Lower lobe of right lung (tissue), 2 donors: ENCODE measurements around the gene KLRC4. TPM values are rescaled to one million over a fixed set of nuclear protein-coding genes. Genes with fewer than 3 reads are reported as not detected.
"Not testable (repeated sequence)": the region's sequence is repeated elsewhere in the genome, so short reads cannot be mapped to it uniquely, and the experiment has no call there.

Experiments used
- ATAC-seq, 2 donors: fragments of 200-7000 bp; cut with Tn5 transposase; one replicate each; pipeline ENCODE4 v1.9.1; 2020 to 2022; ENCODE audit warnings: mild to moderate bottlenecking in 2 of 2, moderate library complexity in 2 of 2
- DNase-seq: peaks from one replicate; pipeline ENCODE4 v3.0.0-alpha.2; 2020
- H3K27ac ChIP-seq: fragments of 200-600 bp; one replicate; pipeline ENCODE4 v1.8.0; 2022
- H3K27me3 ChIP-seq: fragments of 200-600 bp; one replicate; pipeline ENCODE4 v1.8.0; 2022; ENCODE audit warnings: low read depth
- H3K36me3 ChIP-seq: fragments of 200-600 bp; one replicate; pipeline ENCODE4 v1.8.0; 2022; ENCODE audit warnings: mild to moderate bottlenecking
- H3K4me1 ChIP-seq: fragments of 200-600 bp; one replicate; pipeline ENCODE4 v1.8.0; 2022
- H3K4me3 ChIP-seq: fragments of 200-600 bp; one replicate; pipeline ENCODE4 v1.8.0; 2022; ENCODE audit warnings: mild to moderate bottlenecking
- H3K9me3 ChIP-seq: fragments of 200-600 bp; one replicate; pipeline ENCODE4 v1.8.0; 2022
- CTCF ChIP-seq: fragments of 200-600 bp; IDR thresholded peaks from one replicate; pipeline ENCODE4 v1.8.0; 2022; ENCODE audit warnings: antibody characterized with exemption, mild to moderate bottlenecking
- intact Hi-C: fragments of 100-400 bp; cut with DNase I; formaldehyde crosslinking; loops from one replicate; pipeline ENCODE4 v1.11.0; 2022
- total RNA-seq: library from RNA; stranded (reverse); fragmentation: NEBNext Ultra II Directional; extraction: Animal tissue kit (Norgen Biotek cat#: 25700); gene quantifications from one replicate; pipeline ENCODE4 v1.2.1, GENCODE V29; 2021
- donor health status: DM: no; HTN: yes; CAD: no; lungs with severe emphysema.

KLRC4 gene
- total RNA-seq, 1 donor from 2014 or later = not detected

- ATAC-seq (no peak), DNase-seq (no peak)
- H3K36me3 ChIP-seq = no peaks in the 10 kb centered on the region
- no peak within 1 kb of the TSS for H3K27ac ChIP-seq
- intact Hi-C loops = no loop called here
- TF ChIP-seq CTCF = no peak
- H3K4me1 ChIP-seq = no peaks in the 10 kb centered on the region
- H3K4me3 ChIP-seq = no peak within 1 kb of the TSS
- H3K9me3 ChIP-seq = no peaks in the 10 kb centered on the region
- H3K27me3 ChIP-seq = no peaks in the 10 kb centered on the region
Observed at GRCh38 chr12:10389904-10390303, 19.7 kb downstream of the KLRC4 start, which contains the start of gene KLRK1. Gene KLRK1 (minus strand): TSS chr12:10390041. CDS start chr12:10388810, 1,231 bp downstream.

GRCh38 chr12:10388624-10389413 is 20.7 kb downstream of the KLRC4 start:
- ATAC-seq (no peak), DNase-seq (no peak)
- Histone ChIP-seq H3K27ac (no peak overlapping the region), H3K4me3 (no peak overlapping the region), H3K4me1 (no peaks in the 10 kb centered on the region), H3K36me3 (no peaks in the 10 kb centered on the region), H3K27me3 (no peaks in the 10 kb centered on the region), H3K9me3 (no peaks in the 10 kb centered on the region)
- intact Hi-C loops = no loop called here
- no peak for TF ChIP-seq CTCF

- ATAC-seq, H3K4me1 ChIP-seq, H3K9me3 ChIP-seq, H3K4me3 ChIP-seq, DNase-seq, H3K27me3 ChIP-seq, intact Hi-C loops, H3K36me3 ChIP-seq, H3K27ac ChIP-seq: not testable (repeated sequence)
Observed at GRCh38 chr12:10387498-10387897, 22.1 kb downstream of the KLRC4 start.

GRCh38 chr12:10386857-10387256 is 22.7 kb downstream of the KLRC4 start:
- DNase-seq (no peak), ATAC-seq (no peak)
- H3K4me1 ChIP-seq = no peaks in the 10 kb centered on the region
- no peaks in the 10 kb centered on the region for H3K9me3 ChIP-seq
- no peaks in the 10 kb centered on the region for H3K27me3 ChIP-seq
- intact Hi-C loops = no loop called here
- no peak overlapping the region for H3K4me3 ChIP-seq
- no peak for TF ChIP-seq CTCF
- no peak overlapping the region for H3K27ac ChIP-seq
- no peaks in the 10 kb centered on the region for H3K36me3 ChIP-seq

- no peak for TF ChIP-seq CTCF
- Histone ChIP-seq H3K36me3 (no peaks in the 10 kb centered on the region), H3K27me3 (no peaks in the 10 kb centered on the region), H3K4me1 (no peaks in the 10 kb centered on the region), H3K4me3 (peak overlapping the region; percentile 4), H3K27ac (no peak overlapping the region), H3K9me3 (no peaks in the 10 kb centered on the region)
- DNase-seq (no peak), ATAC-seq (no peak)
- intact Hi-C loops = no loop called here
Observed at GRCh38 chr12:10385166-10385613, 24.4 kb downstream of the KLRC4 start.

- Histone ChIP-seq H3K9me3 (no peaks in the 10 kb centered on the region), H3K4me3 (peak overlapping the region; percentile 4), H3K27me3 (no peaks in the 10 kb centered on the region), H3K4me1 (no peaks in the 10 kb centered on the region), H3K36me3 (no peaks in the 10 kb centered on the region), H3K27ac (no peak overlapping the region)
- DNase-seq = no peak
- intact Hi-C loops = no loop called here
- no peak for TF ChIP-seq CTCF
- no peak for ATAC-seq
Observed at GRCh38 chr12:10384191-10384590, 25.4 kb downstream of the KLRC4 start.
